Subcutaneous abdominal adipose tissue (tissue), 5 donors: ENCODE measurements around the gene CHMP5.

Experiments
- H3K27ac ChIP-seq: one replicate; pipeline ENCODE4 v1.7.0; 2013; ENCODE audit warnings: low read depth, mild to moderate bottlenecking, inconsistent platforms, low read length, moderate library complexity
- H3K27me3 ChIP-seq, 5 donors: one replicate each; pipeline ENCODE4 v1.7.0; 2013; ENCODE audit warnings: low read length in 5 of 5, inconsistent platforms in 1 of 5; ENCODE audit not compliant: control insufficient read depth in 5 of 5, insufficient read depth in 4 of 5
- H3K36me3 ChIP-seq, 5 donors: one replicate each; pipeline ENCODE4 v1.7.0; 2013; ENCODE audit warnings: low read length in 5 of 5; ENCODE audit not compliant: control insufficient read depth in 5 of 5, insufficient read depth in 5 of 5
- H3K4me1 ChIP-seq, 5 donors: one replicate each; pipeline ENCODE4 v1.7.0; 2013; ENCODE audit warnings: low read length in 5 of 5, mild to moderate bottlenecking in 3 of 5, moderate library complexity in 1 of 5; ENCODE audit not compliant: control insufficient read depth in 5 of 5, insufficient read depth in 5 of 5
- H3K4me3 ChIP-seq, 5 donors: one replicate each; pipeline ENCODE4 v1.7.0; 2013; ENCODE audit warnings: low read length in 5 of 5, low read depth in 1 of 5
- H3K9ac ChIP-seq, 5 donors: one replicate each; pipeline ENCODE4 v1.7.0; 2013; ENCODE audit warnings: low read length in 5 of 5, mild to moderate bottlenecking in 4 of 5, moderate library complexity in 3 of 5
- H3K9me3 ChIP-seq, 5 donors: one replicate each; pipeline ENCODE4 v1.7.0; 2013; ENCODE audit warnings: low read length in 5 of 5; ENCODE audit not compliant: control insufficient read depth in 5 of 5
- donor health status: healthy.
- donor health status: healthy.
- donor health status: healthy.
- donor health status: healthy.
- donor health status: healthy.

The CHMP5 gene

DNA sequence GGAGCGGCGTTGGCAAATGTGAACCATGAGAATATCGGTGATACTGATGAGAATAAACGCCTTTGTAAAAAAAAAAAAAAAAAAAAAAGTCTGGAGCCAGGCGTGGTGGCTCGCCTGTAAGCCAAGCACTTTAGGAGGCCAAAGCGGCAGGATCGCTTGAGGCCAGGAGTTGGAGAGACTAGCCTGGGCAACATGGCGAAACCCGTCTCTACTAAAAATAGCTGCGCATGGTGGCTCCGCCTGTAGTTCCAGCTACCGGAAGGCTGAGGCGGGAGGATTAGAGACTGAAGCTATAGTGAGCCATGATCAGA, 25.0 kb downstream of the CHMP5 start:
- H3K4me3 ChIP-seq = peak overlapping the region; percentile 85 to 98 (median 93)
- no peaks in the 10 kb centered on the region for H3K27me3 ChIP-seq
- H3K27ac ChIP-seq = peak overlapping the region; percentile 98
- no peaks in the 10 kb centered on the region for H3K9me3 ChIP-seq
- H3K36me3 ChIP-seq = peaks cover 3 to 17% (median 9%) of the 10 kb centered on the region in 5 donors
- H3K9ac ChIP-seq = peak overlapping the region; percentile 85 to 95 (median 93)
- peaks cover 1 to 46% (median 36%) of the 10 kb centered on the region in 5 donors for H3K4me1 ChIP-seq

DNA sequence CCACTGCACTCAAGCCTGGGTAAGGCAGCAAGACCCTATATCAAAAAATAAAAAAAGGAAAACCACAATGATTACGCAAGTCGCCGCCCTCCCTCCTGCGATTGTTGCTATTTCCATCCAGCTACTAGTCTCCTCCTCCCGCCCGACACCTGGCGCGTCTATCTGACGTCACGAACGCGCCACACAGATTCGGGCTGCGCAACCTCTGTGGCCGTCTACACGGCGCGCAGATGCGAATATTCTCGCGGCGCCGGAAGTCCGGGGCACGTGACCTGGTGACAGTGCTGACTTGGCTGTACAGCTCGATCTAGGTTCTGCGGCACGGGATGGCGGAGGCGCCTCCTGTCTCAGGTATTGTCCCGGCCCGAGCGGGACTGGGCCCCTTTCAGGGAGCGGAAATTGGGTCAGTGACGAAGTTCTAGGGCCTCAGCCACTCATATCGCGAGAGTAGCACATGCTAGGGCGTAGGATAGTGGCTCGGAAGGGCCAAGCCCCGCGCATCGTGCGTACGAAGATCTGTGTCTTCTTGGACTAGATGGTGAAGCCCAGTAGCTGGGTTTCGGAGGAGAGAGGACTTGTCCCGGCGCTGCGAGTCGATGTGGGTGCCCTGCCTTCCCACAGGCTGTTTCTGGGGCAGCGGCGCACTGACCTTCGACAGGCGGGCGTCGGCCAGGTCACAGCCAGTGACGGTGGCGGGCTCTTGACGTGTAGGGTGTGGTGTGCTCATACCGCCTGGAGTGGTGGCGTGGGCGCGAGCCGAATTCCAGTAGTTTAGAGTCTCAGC, 25.6 kb downstream of the CHMP5 start, which contains the start of gene NFX1:
Gene NFX1 (plus strand): TSS at position 270 of the 784 bp plus-strand sequence. CDS start 57 bp downstream, at position 327.
- H3K27me3 ChIP-seq = no peaks in the 10 kb centered on the region
- H3K4me1 ChIP-seq = peaks cover 1 to 51% (median 36%) of the 10 kb centered on the region in 5 donors
- H3K9me3 ChIP-seq = no peaks in the 10 kb centered on the region
- peak within 1 kb of the TSS; percentile 98 for H3K27ac ChIP-seq
- peak within 1 kb of the TSS; percentile 85 to 98 (median 93) for H3K4me3 ChIP-seq
- peak within 1 kb of the TSS; percentile 92 to 95 (median 94) for H3K9ac ChIP-seq
- H3K36me3 ChIP-seq = peaks cover 7 to 22% (median 14%) of the 10 kb centered on the region in 5 donors

DNA sequence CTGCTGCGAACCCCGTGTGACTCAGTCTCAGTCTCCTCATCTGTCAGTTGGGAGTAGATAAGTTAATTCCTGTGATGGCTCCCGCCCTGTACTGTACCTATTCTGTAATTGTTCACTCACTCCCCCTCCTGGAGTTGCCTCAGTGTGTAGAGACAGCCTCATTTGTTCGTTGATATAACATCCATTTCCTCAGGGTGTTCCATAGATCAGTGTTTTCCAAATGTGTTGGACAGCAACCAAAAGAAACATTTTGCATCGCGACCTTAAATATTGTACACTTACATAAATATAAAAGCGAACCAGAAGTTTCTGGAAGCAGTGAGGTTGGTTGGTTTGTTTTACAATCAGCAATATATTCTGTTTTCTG, 26.2 kb downstream of the CHMP5 start:
- Histone ChIP-seq H3K4me3 (peak overlapping the region; percentile 85 to 96 (median 93)), H3K27me3 (no peaks in the 10 kb centered on the region), H3K9me3 (no peaks in the 10 kb centered on the region), H3K36me3 (peaks cover 9 to 21% (median 16%) of the 10 kb centered on the region in 5 donors), H3K4me1 (peaks cover 1 to 52% (median 36%) of the 10 kb centered on the region in 5 donors), H3K27ac (peak overlapping the region; percentile 98), H3K9ac (peak overlapping the region; percentile 92 to 95 (median 94))

GRCh38 chr9:33291901-33292300, 27.1 kb downstream of the CHMP5 start:
- no peaks in the 10 kb centered on the region for H3K9me3 ChIP-seq
- peaks cover under 1 to 58% (median 44%) of the 10 kb centered on the region in 5 donors for H3K4me1 ChIP-seq
- H3K4me3 ChIP-seq = no peak overlapping the region
- peaks cover 13 to 29% (median 25%) of the 10 kb centered on the region in 5 donors for H3K36me3 ChIP-seq
- H3K27me3 ChIP-seq = no peaks in the 10 kb centered on the region
- peak overlapping the region; percentile 98 for H3K27ac ChIP-seq
- H3K9ac ChIP-seq = no peak overlapping the region

DNA sequence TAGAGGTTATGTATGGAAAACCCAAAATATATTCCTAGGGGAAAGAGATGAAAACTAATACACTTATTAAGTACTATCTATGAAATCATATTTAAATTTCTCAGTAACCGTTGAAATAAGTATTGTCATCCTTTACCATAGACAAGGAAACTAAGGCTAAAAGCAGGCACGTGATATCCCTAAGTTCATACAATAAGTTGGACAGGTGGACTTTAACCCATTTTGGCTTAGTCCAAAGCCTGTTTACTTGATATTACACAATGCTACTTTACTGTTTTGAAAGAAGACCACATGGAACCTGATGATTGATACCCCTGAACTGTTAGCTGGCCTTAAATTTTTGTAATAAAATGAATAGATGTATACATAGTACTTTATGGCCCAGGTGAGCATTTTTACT, 28.9 kb downstream of the CHMP5 start:
- peaks cover 0 to 72% (median 60%) of the 10 kb centered on the region in 5 donors for H3K4me1 ChIP-seq
- H3K36me3 ChIP-seq = peaks cover 17 to 46% (median 44%) of the 10 kb centered on the region in 5 donors
- H3K9me3 ChIP-seq = no peaks in the 10 kb centered on the region
- H3K27me3 ChIP-seq = no peaks in the 10 kb centered on the region
- no peak overlapping the region for H3K4me3 ChIP-seq
- H3K9ac ChIP-seq = no peak overlapping the region
- no peak overlapping the region for H3K27ac ChIP-seq

- Histone ChIP-seq H3K9me3 (no peaks in the 10 kb centered on the region), H3K27ac (no peak overlapping the region), H3K4me1 (peaks cover 0 to 71% (median 63%) of the 10 kb centered on the region in 5 donors), H3K9ac (peak overlapping the region in 1 of 5 donors; percentile 7), H3K27me3 (no peaks in the 10 kb centered on the region), H3K36me3 (peaks cover 20 to 56% (median 50%) of the 10 kb centered on the region in 5 donors), H3K4me3 (no peak overlapping the region)
These were observed 30.0 kb downstream of the CHMP5 start for GRCh38 chr9:33294670-33295432.

DNA sequence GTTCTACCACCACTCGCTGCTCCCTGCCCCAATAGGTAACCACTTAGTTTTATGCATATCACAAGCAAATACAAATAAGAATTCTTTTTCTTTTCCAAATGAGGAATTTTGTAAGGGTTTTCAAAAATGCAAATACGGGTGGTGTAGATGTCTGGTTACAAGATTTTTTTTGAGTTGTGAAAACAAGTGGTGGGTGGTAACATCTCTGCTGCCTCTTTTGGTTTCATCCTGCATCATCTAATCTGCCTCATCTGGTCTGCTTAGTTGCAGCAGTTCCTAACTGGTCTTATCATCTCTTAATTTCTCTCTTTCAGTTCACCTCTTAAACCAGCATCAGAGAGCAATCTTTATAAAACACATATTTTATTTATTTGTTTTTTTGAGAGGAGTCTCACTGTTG, 30.7 kb downstream of the CHMP5 start:
- Histone ChIP-seq H3K27ac (no peak overlapping the region), H3K4me3 (no peak overlapping the region), H3K9me3 (no peaks in the 10 kb centered on the region), H3K9ac (no peak overlapping the region), H3K4me1 (peaks cover 0 to 69% (median 62%) of the 10 kb centered on the region in 5 donors), H3K36me3 (peaks cover 20 to 62% (median 50%) of the 10 kb centered on the region in 5 donors), H3K27me3 (no peaks in the 10 kb centered on the region)

DNA sequence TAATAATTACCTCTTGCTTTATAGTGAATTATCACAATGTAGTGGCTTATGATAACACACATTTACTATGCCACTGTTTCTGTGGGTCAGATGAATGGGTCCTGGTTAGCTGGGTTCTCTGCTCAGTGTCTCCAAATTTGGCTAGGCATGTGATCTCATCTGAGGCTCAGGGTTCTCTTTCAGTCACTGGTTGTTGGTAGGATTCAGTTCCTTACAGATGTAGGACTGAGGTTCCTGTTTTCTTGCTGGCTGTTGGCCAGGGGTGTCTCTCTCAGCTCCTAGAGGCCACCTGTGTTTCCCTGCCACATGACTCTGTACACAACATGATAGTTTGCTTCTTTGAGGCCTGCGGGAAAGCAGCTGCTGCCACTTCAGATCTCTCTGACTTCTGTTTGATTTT, 32.6 kb downstream of the CHMP5 start:
- H3K27me3 ChIP-seq = no peaks in the 10 kb centered on the region
- peak overlapping the region; percentile 13 for H3K27ac ChIP-seq
- peak overlapping the region in 1 of 5 donors; percentile 38 for H3K9ac ChIP-seq
- H3K4me1 ChIP-seq = peaks cover 0 to 51% (median 50%) of the 10 kb centered on the region in 5 donors
- peaks cover 22 to 77% (median 64%) of the 10 kb centered on the region in 5 donors for H3K36me3 ChIP-seq
- H3K4me3 ChIP-seq = no peak overlapping the region
- no peaks in the 10 kb centered on the region for H3K9me3 ChIP-seq

DNA sequence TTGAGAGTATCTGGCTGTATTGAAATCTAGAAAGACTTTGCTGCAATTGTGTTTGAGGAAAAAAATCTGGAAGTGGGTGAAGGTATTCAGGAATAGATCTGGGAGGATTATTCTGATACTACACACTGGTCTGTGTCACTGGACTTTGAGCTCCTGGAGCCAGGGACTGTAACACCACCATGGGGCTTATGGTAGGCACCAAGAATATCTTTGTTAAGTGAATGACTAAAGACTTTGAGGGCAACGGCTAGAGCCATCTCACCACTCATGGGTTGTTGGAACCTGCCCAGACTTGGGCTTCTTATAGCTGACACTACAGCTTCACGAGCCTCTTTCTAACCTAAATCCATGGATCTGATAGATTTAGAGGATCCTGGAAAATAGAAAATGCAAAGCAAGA, 35.7 kb downstream of the CHMP5 start:
- no peaks in the 10 kb centered on the region for H3K9me3 ChIP-seq
- no peak overlapping the region for H3K4me3 ChIP-seq
- peaks cover 0 to 36% (median 32%) of the 10 kb centered on the region in 5 donors for H3K4me1 ChIP-seq
- no peaks in the 10 kb centered on the region for H3K27me3 ChIP-seq
- H3K9ac ChIP-seq = no peak overlapping the region
- H3K36me3 ChIP-seq = peaks cover 30 to 92% (median 82%) of the 10 kb centered on the region in 5 donors
- no peak overlapping the region for H3K27ac ChIP-seq

DNA sequence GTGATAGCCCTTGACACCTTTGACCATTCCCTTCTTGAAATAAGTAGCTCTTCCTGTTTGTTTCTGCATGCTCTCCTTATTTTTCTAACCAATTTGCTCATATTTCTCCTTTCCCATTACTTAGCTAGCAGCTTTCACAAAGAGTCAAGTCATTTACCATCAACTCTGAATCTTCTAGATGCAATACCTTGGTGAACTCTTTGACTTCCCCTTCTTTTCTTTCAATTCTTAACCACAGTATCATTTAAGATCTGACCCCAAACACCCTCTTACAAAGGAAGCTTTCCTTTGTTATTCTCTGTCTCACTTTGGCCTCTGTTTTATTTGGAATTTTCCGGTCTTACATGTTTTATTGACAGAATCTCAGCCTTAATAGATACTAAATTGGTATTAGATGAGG, 39.5 kb downstream of the CHMP5 start:
- Histone ChIP-seq H3K4me1 (peaks cover 0 to 8% (median 0%) of the 10 kb centered on the region in 5 donors), H3K27ac (no peak overlapping the region), H3K9ac (no peak overlapping the region), H3K36me3 (peaks cover 39 to 98% (median 83%) of the 10 kb centered on the region in 5 donors), H3K27me3 (no peaks in the 10 kb centered on the region), H3K4me3 (no peak overlapping the region), H3K9me3 (no peaks in the 10 kb centered on the region)
